C1 segment of cervical spinal cord (tissue), 14 donors: Measurements from ENCODE around the gene PLPPR5.
"Not testable (repeated sequence)": the region's sequence is repeated elsewhere in the genome, so short reads cannot be mapped to it uniquely, and the experiment has no call there.

ENCODE experiments used
- DNase-seq, 14 donors: peaks; one replicate each; lab custom pipeline; 2025; lab: John Stamatoyannopoulos, UW

Gene PLPPR5

GRCh38 chr1:99004861-99005442 is at the start of gene PLPPR5:
Gene PLPPR5 (minus strand): TSS chr1:99004861. CDS start chr1:99004671, 190 bp downstream.
- DNase-seq, result peak in 2 of 14 donors; percentile 5 to 23

- DNase-seq, result no peak
These were observed 47.1 kb upstream of the PLPPR5 start for GRCh38 chr1:99051611-99052283.

GRCh38 chr1:99049745-99050144 is 45.1 kb upstream of the PLPPR5 start:
- DNase-seq, result no peak

- DNase-seq, result not testable (repeated sequence)
These were observed 32.1 kb upstream of the PLPPR5 start for GRCh38 chr1:99036746-99037145.

GRCh38 chr1:99018313-99018712 is 13.7 kb upstream of the PLPPR5 start:
- DNase-seq, result no peak

- DNase-seq, result no peak
These were observed 13.0 kb upstream of the PLPPR5 start for GRCh38 chr1:99017655-99018054.

GRCh38 chr1:99010679-99011078 is 6.0 kb upstream of the PLPPR5 start:
- no peak for DNase-seq

GRCh38 chr1:99007366-99007765 is 2.7 kb upstream of the PLPPR5 start:
- no peak for DNase-seq

GRCh38 chr1:99005537-99005942 is 879 bp upstream of the PLPPR5 start:
- DNase-seq, result no peak

GRCh38 chr1:99004254-99004860 is 304 bp downstream of the PLPPR5 start:
- peak in 2 of 14 donors; percentile 5 to 23 for DNase-seq

GRCh38 chr1:99003581-99004253 is 944 bp downstream of the PLPPR5 start:
- peak in 1 of 14 donors; percentile 6 for DNase-seq

GRCh38 chr1:98992844-98993243 is 11.8 kb downstream of the PLPPR5 start:
- no peak for DNase-seq

- no peak for DNase-seq
These were observed 13.3 kb downstream of the PLPPR5 start for GRCh38 chr1:98991127-98992012.

- no peak for DNase-seq
These were observed 15.1 kb downstream of the PLPPR5 start for GRCh38 chr1:98989556-98989907.

- DNase-seq, result no peak
These were observed 15.6 kb downstream of the PLPPR5 start for GRCh38 chr1:98988904-98989555.

GRCh38 chr1:98985687-98986086 is 19.0 kb downstream of the PLPPR5 start:
- no peak for DNase-seq

- no peak for DNase-seq
These were observed 22.6 kb downstream of the PLPPR5 start for GRCh38 chr1:98981917-98982513.

- no peak for DNase-seq
These were observed 25.2 kb downstream of the PLPPR5 start for GRCh38 chr1:98979463-98979862.

GRCh38 chr1:98975810-98976209 is 28.9 kb downstream of the PLPPR5 start:
- no peak for DNase-seq

- DNase-seq, result no peak
These were observed 29.5 kb downstream of the PLPPR5 start for GRCh38 chr1:98975113-98975512.
